AG20443 (cell line): ENCODE data around the gene YRDC.

Experiments used
- DNase-seq: peaks from one replicate; pipeline ENCODE4 v3.0.0; 2012; ENCODE audit warnings: low spot score, mixed read lengths

YRDC gene

GRCh38 chr1:37765916-37766664 is 41.9 kb downstream of the YRDC start:
- DNase-seq = peak; percentile 8

DNA sequence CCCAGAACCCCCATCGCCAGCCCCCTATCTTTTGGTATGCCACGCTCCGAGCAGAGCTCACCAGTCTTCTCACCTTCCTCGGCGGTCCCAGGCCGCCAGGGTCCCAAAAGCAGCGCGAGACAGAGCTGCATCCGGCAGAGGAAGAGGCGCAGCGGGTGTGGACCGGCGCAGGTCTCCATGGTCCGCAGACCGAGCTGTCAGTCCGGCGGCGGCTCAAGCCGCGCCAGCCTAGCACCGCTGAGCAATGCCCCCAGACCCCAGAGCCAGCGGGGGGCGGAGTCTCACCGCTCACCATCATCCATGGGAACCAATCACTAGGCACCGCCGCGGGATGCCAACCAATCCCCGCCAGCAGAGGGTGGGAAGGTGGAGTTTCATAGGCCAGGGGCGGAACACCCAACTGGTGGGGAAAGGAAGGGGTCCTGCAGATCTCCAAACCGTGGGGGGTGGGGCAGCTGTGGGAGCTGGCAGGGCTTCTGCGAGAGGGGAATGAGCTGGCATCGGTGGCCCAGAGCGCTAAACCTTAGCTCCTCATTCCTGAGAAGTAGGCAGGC is 43.0 kb downstream of the YRDC start, which contains the start of gene EPHA10:
EPHA10 (minus strand) TSS at position 233 of the 554 bp plus-strand sequence; CDS start at position 179, 54 bp downstream.
- DNase-seq = peak; percentile 5

GRCh38 chr1:37764414-37764825 is 43.6 kb downstream of the YRDC start:
- DNase-seq = peak; percentile 84

GRCh38 chr1:37763791-37764413 is 44.1 kb downstream of the YRDC start:
- DNase-seq = peak; percentile 1

- DNase-seq = no peak
Observed at GRCh38 chr1:37762516-37762915, 45.5 kb downstream of the YRDC start.

GRCh38 chr1:37761416-37762095 is 46.5 kb downstream of the YRDC start:
- no peak for DNase-seq

- no peak for DNase-seq
Observed at GRCh38 chr1:37759451-37759850, 48.6 kb downstream of the YRDC start.

GRCh38 chr1:37755951-37756560 is 52.0 kb downstream of the YRDC start:
- DNase-seq = peak; percentile 12

DNA sequence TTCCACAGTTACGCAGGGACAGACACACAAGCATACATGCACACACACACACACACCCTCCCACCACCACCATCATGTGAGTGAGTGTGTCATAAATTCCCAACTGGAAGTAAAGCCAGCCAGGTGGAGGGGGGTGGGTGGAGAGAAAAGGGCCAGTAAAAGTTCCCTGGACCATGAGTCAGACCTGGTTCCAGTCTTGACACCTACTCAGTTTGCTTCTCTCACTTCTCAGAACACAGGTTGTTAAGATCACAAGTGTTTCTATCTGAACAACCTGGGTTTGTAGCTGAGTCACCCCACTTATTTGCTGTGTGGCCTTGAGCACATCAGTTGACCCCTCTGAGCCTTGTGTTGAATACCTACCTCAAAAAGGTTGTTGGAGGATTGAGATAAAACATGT is 52.7 kb downstream of the YRDC start:
- DNase-seq = peak; percentile 6

DNA sequence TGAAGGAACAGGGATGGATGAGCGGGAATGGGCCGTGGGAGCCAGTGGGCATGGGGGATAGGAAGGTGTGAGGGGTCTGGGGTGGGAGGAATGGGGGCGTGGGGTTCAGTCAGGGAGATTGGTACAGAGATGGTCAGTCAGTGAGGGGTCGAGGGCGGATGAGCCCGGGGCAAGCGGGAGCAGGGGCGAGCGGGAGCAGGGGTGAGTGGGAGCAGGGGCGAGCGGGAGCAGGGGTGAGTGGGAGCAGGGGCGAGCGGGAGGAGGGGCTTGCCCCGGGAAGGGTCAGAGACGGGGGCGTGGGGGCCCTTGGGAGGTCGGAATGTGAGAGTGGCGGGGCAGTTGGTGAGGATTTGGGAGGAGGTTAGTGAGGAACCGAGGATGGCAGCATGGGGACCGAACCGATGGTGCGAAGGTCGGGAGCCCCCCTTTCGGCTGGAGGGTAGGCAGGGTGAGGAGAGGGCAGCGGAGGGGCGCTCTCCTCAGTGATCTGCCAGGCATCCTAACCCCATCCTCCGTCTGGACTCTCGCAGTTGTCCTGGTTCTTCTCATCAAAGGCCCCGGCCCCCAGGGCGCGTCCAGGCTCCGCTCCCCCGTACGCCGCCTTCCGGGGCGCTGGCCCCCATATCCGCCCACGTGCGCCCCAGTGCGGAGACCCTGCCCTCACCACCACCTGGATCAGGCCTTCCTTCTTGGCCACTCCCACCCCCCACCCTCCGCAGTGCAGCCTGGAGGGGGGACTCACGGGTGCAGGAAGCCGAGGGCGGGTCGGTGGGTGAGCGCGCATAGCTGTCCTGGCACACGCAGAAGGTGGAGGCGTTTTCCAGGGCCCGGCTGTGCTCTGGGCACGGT is 54.3 kb downstream of the YRDC start:
- DNase-seq = peak; percentile 13
